ENCODE data around the gene FBN2. TPM values are rescaled to one million over a fixed set of nuclear protein-coding genes. Genes with fewer than 3 reads are reported as not detected.
A peak's percentile ranks its signal among the peaks of the same experiment; 100 is the strongest.

The FBN2 gene
- total RNA-seq, 6 experiments from 2014 or later = 0.06 to 0.98 (median 0.45) TPM

- peaks cover 0 to 11% of the 10 kb centered on the region in 2 donors for H3K27me3 ChIP-seq
- TF ChIP-seq POLR2A (IDR thresholded peaks at IDR 0.05) = no peak
- no peak for TF ChIP-seq CTCF (IDR thresholded peaks at IDR 0.05)
- 52% methylated on average over 6 of the region's 6 CpGs for WGBS (ENCODE audit: insufficient coverage, low coverage, low lambda C conversion rate, missing lambda C conversion rate)
- intact Hi-C loops (cut with DNase I) = no loop called here
- H3K4me3 ChIP-seq = no peak overlapping the region
- H3K4me1 ChIP-seq = peaks cover 0 to 17% (median 0%) of the 10 kb centered on the region in 4 donors
- H3K36me3 ChIP-seq = no peaks in the 10 kb centered on the region
- H3K27ac ChIP-seq = no peak overlapping the region
- no peak for ATAC-seq
- no peaks in the 10 kb centered on the region for H3K9me3 ChIP-seq
- DNase-seq = no peak
These were observed 3.3 kb downstream of the FBN2 start for GRCh38 chr5:128534726-128535125.

- Histone ChIP-seq H3K36me3 (no peaks in the 10 kb centered on the region), H3K27me3 (peaks cover 0 to 11% of the 10 kb centered on the region in 2 donors), H3K27ac (no peak overlapping the region), H3K4me1 (peaks cover 0 to 7% (median 0%) of the 10 kb centered on the region in 4 donors), H3K9me3 (no peaks in the 10 kb centered on the region), H3K4me3 (no peak overlapping the region)
- TF ChIP-seq CTCF (IDR thresholded peaks at IDR 0.05) (no peak), POLR2A (IDR thresholded peaks at IDR 0.05) (no peak)
- WGBS (ENCODE audit: insufficient coverage, low coverage, low lambda C conversion rate, missing lambda C conversion rate) = 29% methylated on average over 3 of the region's 3 CpGs
- ATAC-seq = no peak
- no peak for DNase-seq
- intact Hi-C loops (cut with DNase I) = no loop called here
These were observed 5.3 kb downstream of the FBN2 start for GRCh38 chr5:128532776-128533175.

GRCh38 chr5:128532127-128532526, 5.9 kb downstream of the FBN2 start:
- DNase-seq (no peak), ATAC-seq (no peak)
- Histone ChIP-seq H3K27ac (no peak overlapping the region), H3K9me3 (no peaks in the 10 kb centered on the region), H3K27me3 (peaks cover 0 to 9% of the 10 kb centered on the region in 2 donors), H3K4me3 (no peak overlapping the region), H3K36me3 (no peaks in the 10 kb centered on the region), H3K4me1 (peaks cover 0 to under 1% (median 0%) of the 10 kb centered on the region in 4 donors)
- WGBS (ENCODE audit: insufficient coverage, low coverage, low lambda C conversion rate, missing lambda C conversion rate) = 40% methylated on average over 3 of the region's 3 CpGs
- intact Hi-C loops (cut with DNase I) = no loop called here
- no peak for TF ChIP-seq CTCF (IDR thresholded peaks at IDR 0.05)
- TF ChIP-seq POLR2A (IDR thresholded peaks at IDR 0.05) = no peak

GRCh38 chr5:128528637-128529255, 9.3 kb downstream of the FBN2 start:
- no peaks in the 10 kb centered on the region for H3K9me3 ChIP-seq
- no peak overlapping the region for H3K4me3 ChIP-seq
- no peaks in the 10 kb centered on the region for H3K27me3 ChIP-seq
- H3K4me1 ChIP-seq = no peaks in the 10 kb centered on the region
- H3K27ac ChIP-seq = no peak overlapping the region
- 46% methylated on average over 5 of the region's 5 CpGs for WGBS (ENCODE audit: insufficient coverage, low coverage, low lambda C conversion rate, missing lambda C conversion rate)
- ATAC-seq (peak in 3 of 4 donors; percentile 12 to 62 (median 33)), DNase-seq (no peak)
- no peaks in the 10 kb centered on the region for H3K36me3 ChIP-seq
- TF ChIP-seq CTCF (IDR thresholded peaks at IDR 0.05) (no peak), POLR2A (IDR thresholded peaks at IDR 0.05) (no peak)
- intact Hi-C loops (cut with DNase I) = no loop called here
